H1 (cell line): ENCODE results near the gene INF2. TPM values are rescaled to one million over a fixed set of nuclear protein-coding genes. Genes with fewer than 3 reads are reported as not detected.

ENCODE experiments used
- CHD7 ChIP-seq: fragments of 300-600 bp; sonication (generic); IDR thresholded peaks from 2 replicates; pipeline ENCODE4 v1.7.1; 2012; ENCODE audit warnings: low read length, moderate library complexity, mild to moderate bottlenecking, inconsistent platforms; ENCODE audit not compliant: insufficient replicate concordance
- TCF12 ChIP-seq: IDR thresholded peaks from 2 replicates; pipeline ENCODE4 v1.6.1; 2011; ENCODE audit warnings: low read depth, mild to moderate bottlenecking, low read length
- polyA plus RNA-seq, 7 experiments: library from polyadenylated mRNA; depleted of rRNA in 3 of 7; stranded (reverse) in 5 of 7; unstranded in 2 of 7; fragments of >200 nt in 5 of 7; fragments of 200-250 nt in 2 of 7; gene quantifications; 1 replicate in 5 of 7; 2 replicates in 1 of 7; 4 replicates in 1 of 7; pipeline versions ENCODE4 v1.2.1 to v1.2.3, GENCODE V29; 2011 to 2013; ENCODE audit warnings: missing spikeins in 2 of 7, mixed read lengths in 2 of 7
- total RNA-seq: library from RNA; stranded (reverse); fragmentation: NEBNext Ultra II Directional; extraction: Animal tissue kit (Norgen Biotek cat#: 25700); gene quantifications from 2 replicates; pipeline ENCODE4 v1.2.1, GENCODE V29; 2021

INF2 gene
- total and polyA plus RNA-seq, 2 of the 8 experiments (the other 6 are each of a cell fraction or from before 2014, with no cell fraction given) = 29.1 to 59.5 TPM

- no peak for TF ChIP-seq CHD7
- TF ChIP-seq TCF12 = no peak
Measured at GRCh38 chr14:104689881-104690711, 678 bp downstream of the INF2 start (continued).
